AML-193 (cell line): ENCODE results near the gene PDE4B.

ENCODE experiments used
- DNase-seq, 2 experiments: peaks; one replicate each; lab custom pipeline; 2025; lab: John Stamatoyannopoulos, UW

Gene PDE4B

DNA sequence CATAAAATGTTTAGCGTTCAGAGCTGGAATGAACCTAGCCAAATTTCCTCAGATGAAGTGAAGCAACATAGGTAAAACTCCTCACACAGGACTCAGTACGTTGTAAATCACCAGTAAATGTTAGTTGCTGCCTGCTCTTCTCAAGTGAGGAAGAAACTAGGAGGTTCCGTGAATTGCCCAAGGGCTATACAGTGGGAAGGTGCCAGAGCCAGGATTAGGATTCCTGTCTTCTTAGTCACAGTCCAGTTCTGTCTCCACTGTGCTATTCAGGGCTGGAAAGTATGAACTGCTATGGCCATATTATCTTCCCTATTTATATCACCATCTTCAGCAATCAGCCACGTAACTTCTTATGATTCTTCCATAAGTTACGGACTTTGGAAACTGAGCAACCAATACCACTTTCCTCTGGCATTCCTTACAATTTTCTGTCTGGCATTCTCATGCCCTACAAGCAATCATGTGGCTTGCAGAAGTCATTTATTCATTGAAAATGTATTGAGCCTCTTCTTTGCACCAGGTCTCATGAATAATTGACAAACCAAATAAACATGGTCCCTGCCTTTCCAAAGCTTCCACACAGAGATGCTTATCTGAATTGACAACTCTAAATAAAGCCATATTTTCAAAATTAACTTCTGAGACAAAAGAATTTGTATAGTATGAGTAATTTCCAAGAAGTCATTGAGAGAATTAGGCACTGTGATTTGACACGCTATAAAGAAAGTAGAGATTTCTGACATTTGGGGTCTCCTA lies 469.7 kb downstream of the PDE4B start:
- no peak for DNase-seq

DNA sequence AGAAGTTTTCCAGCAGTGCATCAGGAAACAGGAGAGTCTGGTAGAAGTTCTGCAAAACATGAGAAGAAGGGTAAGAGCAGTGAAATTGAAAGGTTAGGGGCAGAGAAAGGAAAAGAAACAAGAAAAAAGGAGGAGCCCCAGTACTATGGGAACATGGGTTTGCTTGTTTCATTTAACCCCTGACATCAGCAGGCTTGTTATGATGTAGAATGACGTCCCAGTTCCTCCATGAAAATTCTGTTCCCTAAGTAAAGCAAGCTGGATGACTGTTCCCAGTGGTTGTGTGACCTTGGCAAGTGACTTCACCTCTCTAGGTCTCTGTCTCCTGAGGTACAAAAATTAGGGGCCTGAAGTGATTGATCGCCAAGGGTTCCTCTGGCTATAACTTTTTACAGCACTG lies 472.6 kb downstream of the PDE4B start:
- no peak for DNase-seq

DNA sequence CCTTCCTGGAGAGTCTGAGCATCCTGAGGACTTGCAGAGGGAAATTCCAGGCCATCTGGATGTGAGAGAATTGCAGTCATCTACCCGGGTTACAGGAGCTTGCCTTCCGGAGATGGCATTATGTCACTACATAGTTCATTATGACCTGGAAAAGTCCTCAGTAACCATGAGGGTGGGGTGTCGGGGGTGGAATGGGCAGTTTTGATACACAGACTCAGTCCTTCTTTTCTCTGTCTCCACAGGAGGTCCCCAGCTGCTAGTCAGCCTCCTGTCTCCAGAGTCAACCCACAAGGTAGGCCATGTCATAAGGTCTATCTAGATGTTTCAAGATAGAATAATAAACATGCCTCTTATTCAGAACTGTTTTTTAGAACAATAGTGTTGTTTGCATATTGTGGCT lies 473.1 kb downstream of the PDE4B start:
- DNase-seq = no peak

DNA sequence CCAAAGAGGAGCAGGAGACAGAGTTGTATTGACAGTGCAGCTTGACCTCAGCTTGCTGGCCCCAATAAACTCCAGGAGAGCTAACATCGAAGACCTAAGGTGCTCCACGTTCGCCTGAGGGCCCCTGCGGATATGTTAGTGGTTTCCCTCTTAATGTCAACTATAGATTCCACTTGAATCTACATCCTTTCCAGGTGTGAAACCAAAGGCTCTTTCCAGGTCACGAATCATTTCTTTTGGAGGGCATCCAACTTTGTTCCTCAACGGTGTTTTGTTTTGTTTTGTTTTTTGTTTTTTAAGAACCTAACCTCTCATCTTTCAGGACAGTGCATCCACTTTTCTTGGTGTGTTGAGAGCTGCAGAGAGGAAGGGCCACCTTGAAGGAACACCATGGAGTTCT lies 473.7 kb downstream of the PDE4B start:
- no peak for DNase-seq

DNA sequence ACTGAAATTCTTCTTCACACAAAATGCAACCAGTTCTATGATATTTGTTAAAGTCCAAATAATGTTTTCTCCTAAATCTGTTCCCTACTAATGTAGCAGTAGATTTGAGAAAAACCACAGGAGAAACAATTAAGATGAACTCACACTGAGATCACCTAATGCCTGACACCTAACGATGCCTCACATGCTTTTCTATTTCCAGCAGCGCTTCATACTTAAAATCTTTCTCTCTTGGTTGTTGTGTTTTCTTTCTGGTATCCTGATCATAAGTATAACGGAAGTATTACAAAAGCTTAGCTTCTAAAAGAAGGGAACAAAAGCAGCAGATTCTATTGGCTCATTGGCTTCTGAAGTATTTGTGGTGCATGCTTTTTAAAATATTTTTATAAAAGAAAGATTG lies 474.1 kb downstream of the PDE4B start:
- DNase-seq = no peak

DNA sequence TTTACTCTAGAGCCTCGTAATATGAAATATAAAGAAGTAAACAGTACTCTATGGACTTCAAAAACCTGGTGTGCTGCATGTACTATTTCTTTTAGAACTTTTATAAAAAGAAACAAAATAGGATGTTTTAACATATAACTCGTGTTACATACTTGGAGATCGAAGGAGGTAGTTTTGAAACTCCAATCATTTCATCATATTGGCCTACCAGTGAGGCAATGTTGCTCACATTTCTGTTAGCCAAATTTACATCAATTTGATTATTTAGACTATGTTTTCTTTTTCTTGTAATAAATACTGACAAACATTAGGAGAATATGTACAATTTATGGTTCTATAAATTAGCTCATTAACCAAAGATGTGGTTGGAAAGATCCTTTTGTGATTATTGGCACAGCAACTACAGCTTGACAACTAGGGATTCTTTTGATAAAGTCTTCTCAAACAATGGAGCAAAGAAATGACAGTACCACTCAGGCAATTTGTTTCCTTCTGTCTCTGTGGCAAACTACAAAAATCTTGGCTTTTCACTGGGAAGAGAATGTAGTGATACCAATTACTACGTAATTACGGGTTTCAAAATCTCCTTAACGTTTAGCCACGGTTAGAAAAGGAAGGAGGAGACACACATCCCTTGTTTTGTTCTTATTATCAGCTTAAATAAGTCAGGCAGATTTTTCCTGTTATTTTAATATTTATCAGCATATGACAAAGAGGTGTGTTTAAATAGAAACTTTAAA lies 474.7 kb downstream of the PDE4B start:
- DNase-seq = no peak

DNA sequence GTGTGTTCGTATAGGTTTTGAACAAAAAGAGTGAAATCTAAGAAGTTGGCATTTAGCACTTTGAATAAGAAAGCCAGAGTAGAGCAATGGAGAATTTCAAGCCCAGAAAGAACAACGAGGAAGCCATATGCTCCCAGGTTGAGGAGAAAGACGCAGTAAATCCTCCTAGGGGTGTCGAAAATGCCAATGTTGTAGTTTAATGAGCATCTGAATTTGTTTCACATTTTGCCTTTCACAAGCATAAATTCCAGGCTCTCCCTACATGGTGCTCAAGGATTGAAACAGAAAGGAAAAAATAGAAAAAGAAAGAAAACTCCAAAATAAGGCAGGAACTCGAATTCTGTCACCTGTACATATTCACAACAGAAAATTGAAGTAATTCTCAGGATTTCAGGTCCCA lies 476.5 kb downstream of the PDE4B start:
- DNase-seq = no peak

DNA sequence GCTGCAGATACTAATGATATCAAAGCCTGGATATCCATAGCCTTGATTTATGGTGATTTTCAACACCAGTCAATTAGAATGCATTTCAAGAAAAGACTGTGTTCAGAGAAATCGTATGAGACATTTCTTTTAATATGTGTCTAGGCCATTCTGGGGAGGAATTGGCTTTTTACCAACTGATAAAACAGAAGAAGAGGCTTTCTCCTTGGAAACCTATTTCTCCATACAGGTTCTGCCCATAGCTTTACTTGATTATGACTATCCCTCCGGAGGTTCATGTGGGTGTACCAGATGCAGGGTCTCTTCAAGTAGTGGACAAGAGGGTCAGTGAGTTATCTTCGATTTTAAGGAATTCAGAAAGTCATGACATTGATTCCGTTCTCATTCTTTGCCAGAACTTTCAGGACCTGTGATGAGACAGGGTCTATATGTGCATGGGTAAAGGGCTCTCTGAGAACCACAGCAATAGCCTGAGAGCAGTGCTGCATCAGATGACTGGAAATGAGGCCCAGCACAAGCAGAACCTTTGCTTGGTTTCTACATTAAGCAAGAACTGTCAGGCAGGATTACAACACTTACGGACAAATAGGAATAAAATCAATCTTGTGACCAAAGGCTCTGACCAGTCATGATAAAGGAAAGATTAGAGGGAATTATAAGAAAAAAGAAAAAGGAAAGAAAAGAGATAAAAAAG lies 477.6 kb downstream of the PDE4B start:
- no peak for DNase-seq

DNA sequence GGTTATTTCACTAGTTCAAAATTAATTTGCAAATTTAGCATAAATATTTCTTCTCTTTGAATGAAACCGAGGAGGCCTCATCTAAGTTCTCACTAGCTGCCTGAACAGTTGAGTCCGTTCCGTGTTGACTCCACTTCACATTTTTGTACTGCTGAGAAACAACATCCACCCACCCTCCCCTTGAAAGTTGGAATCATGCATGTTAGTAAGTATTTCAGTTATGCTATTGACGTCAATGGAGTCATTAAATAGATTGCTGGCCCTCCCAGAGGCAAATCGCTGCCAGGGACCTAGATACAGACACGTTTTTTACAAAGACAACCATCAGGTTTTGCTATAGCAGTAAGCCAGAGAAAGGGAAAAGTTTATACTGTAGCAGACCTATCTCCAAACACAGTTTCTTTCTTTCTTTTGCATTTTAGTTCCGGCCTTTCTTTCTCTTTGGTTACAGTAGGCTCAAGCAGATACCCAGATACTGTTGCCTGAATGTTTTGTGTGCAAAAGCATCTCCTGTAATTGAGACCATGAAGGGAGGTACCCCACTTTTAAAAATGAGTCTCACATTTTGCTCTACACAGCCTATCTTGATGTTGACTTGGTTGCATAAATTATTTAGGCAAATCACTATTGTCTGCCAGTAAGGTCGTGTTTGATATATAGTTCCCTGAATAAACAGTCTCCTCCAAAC lies 478.7 kb downstream of the PDE4B start:
- DNase-seq = no peak

DNA sequence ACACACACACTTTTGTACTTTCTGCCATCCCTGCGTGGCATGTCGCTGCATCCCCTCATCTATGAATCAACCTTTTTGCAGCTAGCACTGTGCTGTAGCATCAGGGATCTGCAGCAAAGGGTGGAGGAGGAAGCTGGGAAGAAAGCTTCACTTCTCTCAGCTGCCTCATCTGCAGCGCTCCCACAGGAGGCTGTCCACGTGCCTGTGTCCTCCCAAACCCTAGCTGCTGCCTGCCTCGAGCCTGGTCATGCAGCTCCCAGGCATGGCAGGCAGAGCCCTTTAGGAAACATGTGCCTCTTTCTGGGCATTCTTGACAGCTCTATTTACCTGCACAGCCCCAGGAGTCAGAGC lies 479.2 kb downstream of the PDE4B start:
- DNase-seq = no peak

DNA sequence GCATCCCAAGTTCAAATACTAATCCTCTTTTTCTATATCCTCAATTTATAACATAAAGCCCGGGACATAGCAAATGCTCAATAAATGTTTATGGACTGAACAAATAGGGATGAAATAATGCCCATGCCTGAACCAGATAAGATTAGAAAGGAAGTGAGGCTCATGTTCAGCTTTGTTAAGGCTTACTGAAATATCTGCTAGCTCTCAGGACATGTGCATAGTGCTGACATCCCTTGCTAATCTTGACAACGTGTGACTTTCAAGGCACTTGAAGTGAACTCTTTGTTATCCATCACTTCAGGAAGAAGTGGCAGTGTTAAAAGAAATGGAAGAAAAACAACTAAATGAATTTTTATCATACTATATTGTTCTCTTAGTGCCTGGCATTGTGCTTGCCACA lies 481.0 kb downstream of the PDE4B start:
- no peak for DNase-seq

DNA sequence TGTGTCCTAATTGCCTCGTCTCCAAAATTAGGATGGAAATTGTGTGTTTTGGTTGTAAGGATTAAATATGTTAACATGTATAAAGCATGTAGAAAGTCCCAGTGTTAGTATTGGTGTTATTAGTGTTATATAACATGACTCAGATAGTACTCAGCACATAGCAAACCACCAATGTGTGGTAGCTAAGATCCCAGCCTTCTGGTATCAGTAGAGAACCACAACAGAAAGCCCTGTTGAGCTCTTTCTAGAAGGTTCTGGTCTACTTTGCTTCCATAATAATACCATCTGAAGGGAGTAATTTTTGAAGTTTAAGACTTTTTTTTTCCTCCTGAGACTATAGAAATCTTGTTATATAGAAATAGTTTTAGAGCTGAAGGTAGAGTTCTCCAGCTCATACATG lies 481.9 kb downstream of the PDE4B start:
- DNase-seq = no peak

DNA sequence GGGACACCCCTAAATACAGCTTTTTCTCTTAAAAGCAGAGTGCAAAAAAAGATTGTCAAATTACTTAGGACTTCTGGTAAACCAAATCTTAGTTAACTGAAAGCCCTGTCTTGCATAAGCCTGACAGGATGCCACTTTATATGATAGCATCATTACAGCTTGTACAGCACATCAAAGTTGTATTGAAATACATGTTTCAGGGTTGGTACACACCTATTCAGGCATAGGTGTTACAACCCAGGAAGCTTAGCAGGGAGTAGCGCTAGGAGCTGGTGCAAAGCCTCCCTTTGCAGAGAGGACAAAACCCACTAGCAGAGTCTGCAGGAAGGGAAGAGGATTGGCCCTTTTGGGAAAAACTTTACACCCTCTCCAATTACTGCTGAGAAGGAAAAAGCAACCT lies 482.4 kb downstream of the PDE4B start:
- DNase-seq = peak; percentile 3 to 6

DNA sequence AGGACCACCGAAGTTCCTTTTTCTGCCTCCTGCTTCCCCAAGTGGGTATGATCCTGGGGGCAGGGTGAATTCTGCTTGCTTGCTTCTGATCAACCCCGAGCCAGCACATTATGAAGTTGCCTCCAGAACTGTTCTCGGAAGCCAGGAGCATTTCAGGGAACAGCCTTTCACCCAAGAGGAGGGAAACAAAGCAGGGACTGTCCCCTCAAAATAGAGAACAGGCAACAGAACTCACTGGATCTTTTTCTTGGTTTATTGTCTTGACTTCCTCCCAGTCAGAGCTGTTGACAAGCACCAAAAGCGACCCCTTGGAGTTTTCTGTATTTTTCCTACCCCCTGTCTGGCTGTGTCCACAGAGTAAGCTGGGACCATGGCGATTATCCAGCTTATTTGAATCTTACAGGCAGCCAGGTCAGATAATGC lies 482.9 kb downstream of the PDE4B start:
- no peak for DNase-seq

DNA sequence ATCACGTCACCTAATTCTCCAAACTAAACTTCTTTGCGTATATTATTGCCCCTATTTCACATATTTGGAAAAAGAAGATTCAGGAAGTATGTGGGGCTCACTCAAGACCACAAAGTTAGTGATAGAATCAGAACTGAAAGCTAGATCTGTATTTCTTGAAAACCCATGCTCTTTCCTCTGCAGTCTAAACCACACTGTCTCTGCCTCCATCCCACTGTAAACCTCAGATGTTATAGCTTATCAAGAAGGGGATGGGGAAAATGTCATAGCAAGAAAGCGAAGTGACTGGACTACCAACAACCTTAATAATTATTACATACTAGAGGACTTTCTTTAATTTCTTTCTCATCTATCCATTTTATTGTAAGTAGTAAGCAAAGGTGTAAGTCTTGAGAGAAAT lies 483.5 kb downstream of the PDE4B start:
- no peak for DNase-seq

DNA sequence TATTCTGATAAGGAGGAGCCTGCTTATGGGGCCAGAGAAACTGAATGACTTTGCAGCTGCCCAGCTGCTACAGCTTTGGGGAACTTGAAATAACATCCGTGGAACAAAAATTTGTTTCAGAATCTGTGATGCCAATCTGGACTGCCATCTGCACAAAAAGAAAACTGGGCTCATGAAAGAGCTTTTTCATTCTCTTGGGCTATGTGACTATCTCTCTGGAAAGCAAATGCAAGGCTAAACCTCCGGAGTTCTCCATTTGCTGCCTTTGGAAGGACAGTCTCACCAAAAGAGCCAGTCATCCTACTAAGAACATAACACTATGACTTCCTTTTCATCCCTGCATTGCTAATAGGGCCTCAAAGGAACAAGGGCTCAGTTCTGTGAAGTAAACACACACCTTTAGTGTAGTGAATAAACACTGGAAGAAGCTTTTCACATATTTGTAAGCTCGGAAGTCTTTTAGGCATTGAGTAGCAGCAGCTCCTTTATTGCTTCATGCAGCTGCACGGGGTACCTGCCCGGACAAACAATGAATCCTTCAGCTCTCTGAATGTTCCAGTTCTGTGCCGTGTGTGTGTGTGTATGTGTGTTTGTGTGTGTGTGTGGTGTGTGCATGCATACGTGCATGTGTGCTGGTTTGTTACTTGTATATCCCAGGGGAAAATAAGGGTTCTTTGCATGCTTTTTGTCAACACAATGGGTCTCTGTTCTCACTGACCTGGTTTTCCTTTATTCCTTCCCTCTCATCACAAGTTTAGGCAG lies 485.7 kb downstream of the PDE4B start:
- DNase-seq = peak; percentile 5 to 20

DNA sequence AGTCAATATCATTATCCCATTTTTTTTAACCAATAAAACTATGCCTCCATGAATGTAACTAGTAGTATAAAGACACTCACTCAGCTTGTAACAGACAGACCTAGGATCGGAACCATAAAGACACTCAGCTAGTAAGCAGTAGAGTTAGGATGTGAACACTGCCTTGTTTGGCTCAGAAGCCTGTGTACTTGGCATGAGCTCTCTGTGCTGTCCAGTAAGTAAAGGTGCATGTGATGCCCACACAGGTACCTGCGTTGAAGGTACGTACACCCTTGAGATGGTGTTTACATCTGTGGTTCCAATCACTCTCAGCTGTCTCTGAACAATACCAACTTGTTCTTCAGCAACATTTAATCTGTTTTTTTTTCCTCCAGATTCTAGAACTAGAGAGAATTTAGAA lies 489.1 kb downstream of the PDE4B start:
- DNase-seq = no peak

DNA sequence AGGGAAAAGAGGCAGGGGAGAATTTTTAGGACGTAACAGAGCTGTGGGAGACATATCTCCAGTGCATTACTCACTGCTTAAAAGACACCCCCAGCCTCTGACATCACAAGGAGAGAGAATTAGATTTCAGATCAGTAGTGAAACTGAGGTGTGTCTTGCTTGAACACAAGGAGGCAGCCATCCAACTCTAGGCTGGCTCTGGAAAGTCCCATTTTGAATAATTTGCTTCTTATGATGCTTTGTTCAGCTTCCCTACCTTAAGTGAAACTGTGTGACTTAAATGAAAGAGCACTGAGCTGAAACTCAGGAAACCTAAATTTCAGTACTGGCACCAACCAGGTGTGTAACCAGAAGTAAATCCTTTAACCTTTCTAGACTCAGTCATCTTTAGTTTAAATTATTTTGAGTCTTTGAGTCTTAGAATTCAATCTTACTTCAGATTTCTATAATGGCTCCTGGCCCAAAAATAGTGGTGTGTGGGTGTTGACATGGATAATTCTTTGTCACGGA lies 489.7 kb downstream of the PDE4B start:
- DNase-seq = no peak

DNA sequence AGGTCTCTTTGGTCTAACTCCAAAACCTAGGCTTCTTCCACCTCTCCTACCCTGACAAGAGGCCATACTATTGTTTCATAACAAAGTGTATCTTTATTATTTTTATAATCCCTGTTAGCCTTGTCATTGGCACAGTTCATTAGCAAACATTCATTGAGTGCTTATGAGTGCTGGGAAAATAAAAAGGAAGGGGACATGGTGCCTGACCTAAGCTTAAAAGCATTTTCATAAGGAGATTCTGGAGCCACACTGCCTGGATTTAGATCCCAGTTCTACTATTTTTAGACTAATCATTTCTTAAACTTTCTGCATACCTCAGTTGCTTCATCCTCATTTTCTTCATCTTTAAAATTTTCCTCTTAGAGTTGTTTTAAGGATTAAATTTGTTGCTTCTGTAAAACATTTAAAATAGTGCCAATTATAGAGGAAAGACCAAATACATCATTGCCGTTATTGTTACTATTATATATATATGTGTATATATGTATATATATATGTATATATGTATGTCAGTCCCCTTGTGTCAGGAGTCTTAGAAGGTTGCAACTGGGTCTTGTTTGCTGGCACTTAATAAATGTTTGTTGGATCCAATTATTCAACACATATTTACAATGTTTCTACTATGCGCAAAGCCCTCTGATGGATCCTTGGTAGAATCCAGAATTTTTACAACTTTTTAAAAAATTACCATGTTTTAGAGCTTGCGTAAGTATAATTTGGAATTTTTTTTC lies 490.4 kb downstream of the PDE4B start:
- DNase-seq = no peak

DNA sequence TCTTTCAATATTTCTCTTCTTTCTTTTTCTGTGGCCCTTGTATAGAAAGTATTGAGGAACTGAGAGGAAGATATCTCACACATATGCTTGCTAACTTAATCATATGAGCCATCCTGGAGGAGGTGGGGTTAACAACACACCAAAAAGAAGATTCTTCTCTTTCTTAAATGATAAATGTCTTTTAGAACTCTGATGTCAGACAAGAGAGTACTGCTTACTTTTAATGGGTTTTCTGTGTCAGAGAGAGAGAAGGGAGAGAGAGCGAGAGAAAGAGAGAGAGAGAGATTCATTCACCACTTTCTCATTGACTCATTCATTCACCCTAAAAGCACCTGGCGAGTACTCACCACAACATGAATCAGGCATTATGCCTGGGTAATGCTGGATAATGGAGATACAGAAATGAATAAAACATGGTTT lies 490.9 kb downstream of the PDE4B start:
- DNase-seq = no peak

DNA sequence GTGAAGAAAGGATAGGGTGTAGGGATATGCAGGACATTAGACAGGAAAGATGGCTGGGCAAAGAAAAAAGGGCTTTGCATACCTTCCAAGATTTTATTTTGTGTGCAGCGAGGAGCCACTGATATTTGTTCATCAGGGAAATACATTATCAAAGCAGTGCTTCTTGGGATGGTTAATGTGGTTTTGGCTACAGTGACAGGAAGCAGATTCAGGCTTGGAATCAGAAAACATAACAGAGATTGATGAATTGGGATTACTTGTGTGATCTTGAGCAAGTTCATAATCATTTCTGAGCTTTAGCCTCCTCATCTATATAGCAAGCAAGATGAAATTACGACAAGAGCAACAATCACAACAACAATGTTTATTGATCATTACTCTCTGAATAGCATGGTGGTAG lies 492.1 kb downstream of the PDE4B start:
- DNase-seq = no peak
